Stimulated activated CD4-positive, alpha-beta T cell treated with anti-CD3 and anti-CD28 coated beads, Interleukin-15, amount 100 ng/mL, for 24 hours (primary cell): ENCODE data around the gene IL36B.

Experiments
- DNase-seq: peaks from one replicate; pipeline ENCODE4 v3.0.0-alpha.2; 2020

Gene IL36B

DNA sequence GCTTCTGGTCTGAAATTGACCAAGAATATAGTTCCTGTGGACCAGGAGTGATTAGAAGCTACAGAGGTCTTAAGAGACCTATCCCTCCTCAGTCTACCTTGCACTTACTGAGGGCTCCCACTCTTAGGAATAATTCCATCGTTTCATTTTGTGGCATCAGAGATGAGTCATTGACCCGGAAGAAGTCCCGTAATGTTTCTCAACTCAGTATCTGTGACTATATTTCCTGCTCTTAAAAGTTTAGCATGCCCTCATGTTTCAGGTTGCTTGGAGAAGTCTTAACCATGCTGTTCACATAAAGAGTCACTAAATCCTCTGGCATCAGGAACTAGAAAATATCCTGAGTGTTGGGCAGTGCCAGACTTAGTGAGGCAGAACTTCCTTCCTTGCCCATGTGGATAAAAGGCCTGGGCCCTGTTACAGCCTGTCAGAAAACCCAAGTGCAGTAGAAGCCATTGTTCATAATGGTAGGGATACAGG is 47.6 kb downstream of the IL36B start, which contains the start of gene IL36A:
TSS of gene IL36A (plus strand) at position 430 of the 480 bp plus-strand sequence. CDS start 413 bp downstream, outside the sequence.
- no peak for DNase-seq

DNA sequence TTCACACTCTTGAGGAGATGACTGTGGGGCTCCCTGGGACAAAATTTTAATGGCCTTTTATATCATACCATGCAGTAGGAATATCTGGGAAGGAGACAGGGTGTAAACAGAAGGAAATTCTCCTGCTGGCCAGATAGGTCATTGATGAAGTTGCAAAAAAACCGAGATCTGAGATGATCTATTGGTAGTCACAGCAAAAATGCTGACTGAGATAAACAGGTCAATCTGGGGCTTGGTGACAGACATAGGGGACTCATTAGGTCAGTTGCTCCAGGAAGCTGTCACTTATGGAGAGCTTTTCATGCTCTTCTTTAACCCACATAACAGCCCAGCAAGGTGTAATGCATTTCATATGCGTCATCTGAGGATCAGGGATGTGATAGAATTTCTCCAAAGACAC is 50.0 kb downstream of the IL36B start:
- DNase-seq: no peak

DNA sequence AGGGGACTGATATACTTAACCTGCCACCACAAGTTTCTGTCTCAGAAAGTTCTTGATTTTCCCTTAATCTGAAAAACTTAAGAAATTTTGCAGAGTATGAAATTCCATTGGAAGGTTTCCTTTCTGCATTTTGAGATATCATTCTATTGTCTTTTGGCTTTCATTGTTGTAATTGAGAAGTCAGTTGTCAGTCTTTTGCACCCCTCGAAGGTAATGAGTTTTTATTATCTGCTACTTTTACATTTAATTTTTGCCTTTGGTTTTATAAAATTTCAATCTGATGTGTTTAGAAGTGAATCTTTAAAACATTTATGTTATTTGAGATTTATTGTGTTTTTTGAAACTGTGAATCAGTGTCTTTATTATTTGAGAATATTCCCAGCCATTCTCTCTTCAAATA is 52.2 kb downstream of the IL36B start:
- DNase-seq: no peak

DNA sequence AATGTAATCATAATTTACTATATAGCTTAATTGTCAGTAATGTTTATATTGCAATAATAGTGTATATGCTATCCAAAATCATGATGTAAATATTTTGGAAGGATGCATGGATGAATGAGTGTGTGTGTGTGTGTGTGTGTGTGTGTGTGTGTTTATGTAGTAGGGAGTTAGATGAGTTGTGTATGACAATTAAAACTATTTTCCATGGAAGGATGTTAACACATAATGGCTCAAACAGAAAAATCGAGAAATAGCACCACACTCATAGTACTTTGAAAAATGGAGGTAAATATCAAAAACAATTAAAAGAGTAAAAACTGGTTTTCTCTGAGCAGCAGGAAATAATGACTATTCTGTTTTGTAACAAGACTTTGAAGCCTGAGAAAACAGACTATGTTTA is 55.5 kb downstream of the IL36B start:
- DNase-seq: no peak

DNA sequence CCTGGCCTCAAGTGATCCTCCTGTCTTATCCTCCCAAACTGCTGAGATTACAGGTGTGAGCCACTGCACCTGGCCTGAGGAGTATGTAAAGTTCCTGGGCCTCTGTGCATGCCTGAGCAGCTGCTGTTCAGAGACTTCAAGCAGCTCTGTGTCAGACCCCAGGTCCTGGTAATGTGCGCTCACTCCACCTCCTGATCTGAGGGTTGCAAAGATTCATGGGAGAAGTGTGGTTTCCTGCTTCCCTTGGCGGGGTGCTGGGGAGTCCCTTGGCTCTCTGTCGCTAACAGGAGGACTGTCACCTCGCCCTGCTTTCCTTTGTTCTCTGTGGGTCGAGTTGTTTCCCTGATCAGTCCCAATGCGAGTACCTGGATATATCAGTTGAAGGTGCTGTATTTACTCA is 56.0 kb downstream of the IL36B start:
- DNase-seq: peak; percentile 63

DNA sequence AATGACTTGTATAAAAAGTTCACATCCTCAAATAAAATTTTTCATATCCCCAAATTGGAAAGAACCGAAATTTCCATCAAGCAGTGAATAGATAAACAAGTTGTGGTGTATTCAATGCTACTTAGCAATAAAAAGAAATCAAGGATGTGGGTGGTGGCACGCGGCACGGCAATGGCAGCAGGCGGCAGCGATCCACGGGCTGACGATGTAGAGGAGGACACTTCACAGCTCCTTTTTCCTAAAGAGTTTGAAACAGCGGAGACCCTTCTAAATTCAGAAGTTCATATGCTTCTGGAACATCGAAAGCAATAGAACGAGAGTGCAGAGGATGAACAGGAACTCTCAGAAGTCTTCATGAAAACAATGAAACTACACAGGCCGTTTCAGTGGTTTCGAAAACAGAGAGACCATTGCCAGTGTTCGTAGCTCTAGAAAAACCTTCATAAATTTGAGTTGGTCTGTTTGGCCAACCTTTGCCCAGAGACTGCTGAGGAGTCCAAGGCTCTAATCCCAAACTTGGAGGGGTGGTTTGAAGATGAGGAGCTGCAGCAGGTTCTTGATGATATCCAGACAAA is 57.2 kb downstream of the IL36B start:
- DNase-seq: peak; percentile 30

DNA sequence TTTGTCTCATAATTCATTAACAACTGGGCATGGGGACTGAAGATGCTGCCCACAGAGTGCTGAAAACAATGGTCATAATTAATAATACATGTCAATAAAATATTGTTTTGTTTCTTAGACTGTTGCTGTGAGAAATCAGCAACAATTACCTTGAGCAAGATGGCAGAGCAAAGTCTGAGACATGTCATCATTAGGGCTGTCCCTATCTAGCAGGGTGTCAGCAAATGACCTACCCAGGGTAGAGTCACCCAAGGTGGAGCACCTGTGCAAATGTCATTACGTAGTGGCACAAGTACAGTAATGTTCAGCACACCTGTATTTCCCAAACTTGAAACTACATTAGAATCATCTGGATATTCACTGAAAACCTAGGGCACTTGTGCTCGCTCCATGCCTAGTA is 58.0 kb downstream of the IL36B start:
- no peak for DNase-seq

DNA sequence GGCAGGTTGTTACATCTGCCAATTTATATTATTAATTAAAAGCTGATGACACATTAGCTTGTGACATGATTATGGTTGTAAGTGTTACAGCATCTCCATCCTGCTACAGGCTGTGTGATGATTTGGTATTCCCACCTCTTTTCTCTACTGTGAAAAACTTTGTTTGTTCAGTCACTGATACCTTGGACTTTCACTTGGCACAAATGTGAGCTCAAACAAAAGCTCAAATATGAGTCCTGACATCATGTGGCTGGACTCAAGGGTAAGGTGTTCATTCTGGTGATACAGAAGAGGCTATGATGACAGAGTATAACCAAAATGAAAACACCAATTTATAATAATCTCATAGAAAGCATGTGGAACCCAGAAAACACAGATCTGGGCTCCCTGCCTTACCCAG is 58.8 kb downstream of the IL36B start:
- no peak for DNase-seq

DNA sequence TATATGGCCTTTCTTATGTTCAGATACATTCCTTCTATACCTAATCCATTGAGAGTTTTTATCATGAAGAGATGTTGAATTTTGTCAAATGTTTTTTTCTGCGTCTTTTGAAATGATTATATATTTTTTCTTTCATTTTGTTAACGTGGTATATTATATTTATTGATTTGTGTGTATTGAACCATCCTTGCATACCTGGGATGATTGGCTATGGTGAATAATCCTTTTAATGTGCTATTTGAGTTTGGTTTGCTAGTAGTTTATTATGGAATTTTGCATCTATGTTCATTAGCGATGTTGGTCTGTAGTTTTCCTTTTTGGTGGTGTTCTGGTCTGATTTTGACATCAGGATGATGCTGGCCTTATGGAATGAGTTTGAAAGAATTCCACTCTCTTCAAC is 63.1 kb downstream of the IL36B start:
- DNase-seq: no peak

DNA sequence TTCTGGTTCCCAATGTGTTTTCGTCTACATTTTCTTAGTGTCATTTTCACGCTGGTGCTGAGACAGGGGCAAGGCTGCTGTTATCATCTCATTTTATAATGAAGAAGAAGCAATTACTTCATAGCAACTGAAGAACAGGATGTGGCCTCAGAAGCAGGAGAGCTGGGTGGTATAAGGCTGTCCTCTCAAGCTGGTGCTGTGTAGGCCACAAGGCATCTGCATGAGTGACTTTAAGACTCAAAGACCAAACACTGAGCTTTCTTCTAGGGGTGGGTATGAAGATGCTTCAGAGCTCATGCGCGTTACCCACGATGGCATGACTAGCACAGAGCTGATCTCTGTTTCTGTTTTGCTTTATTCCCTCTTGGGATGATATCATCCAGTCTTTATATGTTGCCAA is 67.6 kb downstream of the IL36B start:
- peak; percentile 9 for DNase-seq

DNA sequence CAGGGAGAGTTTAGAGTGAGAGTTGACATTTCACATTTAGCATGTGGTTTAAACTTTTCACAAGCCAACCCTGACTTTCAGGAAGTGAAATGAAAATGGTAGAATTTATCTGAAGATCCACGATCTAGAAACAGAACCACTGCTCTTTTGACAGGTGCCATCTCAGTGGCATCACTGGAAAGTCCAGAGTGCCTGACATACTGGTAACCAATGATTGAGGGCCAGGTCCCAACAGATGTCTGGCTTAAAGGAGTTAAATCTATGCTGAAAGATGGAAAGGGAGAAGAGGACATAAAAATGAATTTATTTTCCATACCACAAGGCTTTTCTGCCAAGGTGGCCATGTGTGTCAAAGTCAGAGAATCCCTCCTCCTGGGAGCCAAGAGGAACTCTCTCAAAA is 72.1 kb downstream of the IL36B start:
- no peak for DNase-seq

DNA sequence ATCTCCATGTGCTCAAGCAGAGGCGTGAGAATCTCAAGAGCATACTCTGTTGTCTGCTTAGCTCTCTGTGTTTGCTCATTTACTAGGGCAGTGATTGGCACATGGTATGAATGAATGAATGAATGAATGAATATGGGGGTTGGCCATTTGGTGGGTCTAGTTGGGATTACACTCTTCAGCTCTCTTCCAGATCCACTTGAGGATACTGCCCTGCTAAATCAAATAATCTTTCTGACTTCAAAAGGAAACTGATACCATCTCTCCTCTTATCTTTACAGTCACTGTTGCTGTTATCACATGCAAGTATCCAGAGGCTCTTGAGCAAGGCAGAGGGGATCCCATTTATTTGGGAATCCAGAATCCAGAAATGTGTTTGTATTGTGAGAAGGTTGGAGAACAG is 72.9 kb downstream of the IL36B start:
- DNase-seq: no peak

DNA sequence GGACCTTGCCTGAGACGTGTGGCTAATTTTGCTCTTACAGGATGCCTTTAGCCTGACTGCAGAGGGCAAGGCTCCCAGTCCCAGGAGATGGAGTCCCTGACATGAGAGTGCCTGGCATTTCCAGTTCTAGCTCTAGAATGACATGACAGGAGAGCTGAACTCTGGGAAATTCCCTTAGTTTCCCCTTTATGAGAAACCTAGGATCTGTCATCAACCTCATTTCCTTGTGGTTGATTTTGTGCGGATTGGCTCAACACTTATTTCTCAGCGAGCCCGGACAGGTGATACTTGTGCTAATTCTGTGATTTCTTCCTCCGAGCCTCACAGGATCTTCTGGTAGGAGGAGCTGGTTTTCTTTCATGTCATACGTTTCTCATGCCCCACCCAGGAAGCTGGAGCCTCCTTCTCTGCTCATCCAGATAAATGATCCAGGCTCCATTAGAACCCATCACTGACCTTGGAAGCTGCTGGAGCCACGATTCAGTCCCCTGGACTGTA is 75.1 kb downstream of the IL36B start, which contains the start of gene IL36G:
TSS of gene IL36G (plus strand) at position 448 of the 498 bp plus-strand sequence. CDS start 633 bp downstream, outside the sequence.
- no peak for DNase-seq
